Measurements from ENCODE around the gene THUMPD3.

THUMPD3 gene

GRCh38 chr3:9412293-9412692 lies 49.4 kb downstream of the THUMPD3 start:
- no peak overlapping the region for H3K27ac ChIP-seq
- TF ChIP-seq CTCF (IDR thresholded peaks at IDR 0.05) (no peak), ZFX (IDR thresholded peaks at IDR 0.05; ENCODE audit: borderline replicate concordance) (no peak)

GRCh38 chr3:9414826-9415225 lies 52.0 kb downstream of the THUMPD3 start:
- no peak for TF ChIP-seq CTCF (IDR thresholded peaks at IDR 0.05)
- no peak for TF ChIP-seq ZFX (IDR thresholded peaks at IDR 0.05; ENCODE audit: borderline replicate concordance)
- H3K27ac ChIP-seq: no peak overlapping the region

GRCh38 chr3:9415485-9416138 lies 52.8 kb downstream of the THUMPD3 start:
- TF ChIP-seq CTCF (IDR thresholded peaks at IDR 0.05) (no peak), ZFX (IDR thresholded peaks at IDR 0.05; ENCODE audit: borderline replicate concordance) (no peak)
- 0 out of 2 replicates have a peak overlapping the region, but pooled peaks have one; percentile 9 for H3K27ac ChIP-seq

- TF ChIP-seq CTCF (IDR thresholded peaks at IDR 0.05) (no peak), ZFX (IDR thresholded peaks at IDR 0.05; ENCODE audit: borderline replicate concordance) (no peak)
- 0 out of 2 replicates have a peak overlapping the region, but pooled peaks have one; percentile 9 for H3K27ac ChIP-seq
Observed at GRCh38 chr3:9416139-9416780, 53.4 kb downstream of the THUMPD3 start.

- TF ChIP-seq CTCF (IDR thresholded peaks at IDR 0.05) (no peak), ZFX (IDR thresholded peaks at IDR 0.05; ENCODE audit: borderline replicate concordance) (no peak)
- peak overlapping the region; percentile 89 for H3K27ac ChIP-seq
Observed at GRCh38 chr3:9420850-9421549, 58.1 kb downstream of the THUMPD3 start.

GRCh38 chr3:9422712-9423424 lies 60.0 kb downstream of the THUMPD3 start:
- H3K27ac ChIP-seq: peak overlapping the region; percentile 89
- TF ChIP-seq ZFX (IDR thresholded peaks at IDR 0.05; ENCODE audit: borderline replicate concordance) (no peak), CTCF (IDR thresholded peaks at IDR 0.05) (peak; percentile 68)

Data from 22Rv1 (cell line).